Stimulated activated memory B cell treated with anti-CD40 and anti-IgM and Interleukin-4, amounts not matched to agents 10 μg/mL and 1 μg/mL and 100 μg/mL, for 72 hours (primary cell): Measurements from ENCODE around the gene CCDC57.

Source experiments
- ATAC-seq: fragments of 150-1000 bp; cut with Tn5 transposase; 2 replicates; pipeline ENCODE4 v1.10.0; 2021
- H3K27ac Mint-ChIP-seq: one replicate; pipeline ENCODE4 v1.8.0; 2022; ENCODE audit warnings: mild to moderate bottlenecking, mixed read lengths
- H3K27me3 Mint-ChIP-seq: one replicate; pipeline ENCODE4 v1.8.0; 2022; ENCODE audit warnings: mixed read lengths
- H3K36me3 Mint-ChIP-seq: one replicate; pipeline ENCODE4 v1.8.0; 2022; ENCODE audit warnings: mixed read lengths
- H3K4me1 Mint-ChIP-seq: one replicate; pipeline ENCODE4 v1.8.0; 2022; ENCODE audit warnings: mixed read lengths
- H3K4me3 Mint-ChIP-seq: one replicate; pipeline ENCODE4 v1.8.0; 2022; ENCODE audit warnings: mild to moderate bottlenecking, moderate library complexity, mixed read lengths
- H3K9me3 Mint-ChIP-seq: one replicate; pipeline ENCODE4 v1.8.0; 2022; ENCODE audit warnings: mixed read lengths

Gene CCDC57

DNA sequence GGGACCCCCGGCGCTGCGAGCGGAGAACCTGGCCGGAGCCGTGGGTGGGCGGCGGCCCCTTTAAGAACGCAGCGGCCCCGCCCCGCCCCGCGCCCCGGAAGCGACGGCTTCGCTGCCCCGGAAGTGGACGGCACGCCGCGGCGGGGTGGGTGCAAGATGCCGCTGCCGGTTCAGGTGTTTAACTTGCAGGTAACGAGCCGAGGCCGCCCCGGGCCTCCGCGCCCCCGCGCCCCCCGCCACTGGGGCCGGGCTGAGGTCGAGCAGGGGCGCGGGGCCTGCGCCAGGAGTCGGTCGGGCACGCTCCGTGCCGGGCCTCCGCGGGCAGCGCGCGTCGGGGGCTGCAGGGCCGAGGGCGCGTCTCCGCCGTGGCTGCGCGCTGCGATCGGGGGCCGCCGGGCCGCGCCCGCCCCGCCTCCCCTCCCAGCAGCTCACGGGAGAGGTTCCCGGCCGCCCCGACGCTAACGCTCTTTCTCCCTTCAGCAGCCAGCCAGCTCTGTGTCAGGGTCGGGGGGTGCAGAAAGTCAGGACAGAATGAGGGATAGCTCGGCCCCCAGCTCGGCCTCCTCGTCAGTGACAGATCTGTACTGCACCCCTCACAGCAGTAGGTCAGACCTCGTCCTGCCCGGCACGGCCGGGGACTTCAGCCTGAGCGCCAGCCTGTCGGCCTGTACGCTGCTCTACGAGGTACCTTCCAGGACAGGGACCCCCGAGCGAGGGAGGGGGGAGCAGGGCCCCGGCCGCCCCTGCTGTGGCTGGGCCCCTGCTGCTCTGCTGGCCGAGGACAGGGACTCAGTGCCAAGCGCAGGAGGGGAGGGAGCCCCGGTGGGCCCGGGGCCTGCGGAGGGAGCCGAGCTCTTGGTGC lies 160.6 kb downstream of the CCDC57 start, which contains the start of the genes GPS1 and RFNG:
GPS1 (plus strand) TSS at position 123 of the 862 bp plus-strand sequence; CDS start at position 157, 34 bp downstream.
RFNG (minus strand) TSS at position 36 of the 862 bp plus-strand sequence. CDS start 45 bp downstream, outside the sequence.
- H3K4me3 Mint-ChIP-seq: peak within 1 kb of the TSS; percentile 85
- peak; percentile 86 for ATAC-seq
- peaks cover 25% of the 10 kb centered on the region for H3K36me3 Mint-ChIP-seq
- H3K27me3 Mint-ChIP-seq: no peaks in the 10 kb centered on the region
- peak within 1 kb of the TSS; percentile 83 for H3K27ac Mint-ChIP-seq
- no peaks in the 10 kb centered on the region for H3K9me3 Mint-ChIP-seq
- peaks cover 19% of the 10 kb centered on the region for H3K4me1 Mint-ChIP-seq
